Activated CD4-positive, alpha-beta T cell treated with anti-CD3 and anti-CD28 coated beads for 48 hours (primary cell): ENCODE measurements around the gene WDR6.

Experiments
- DNase-seq: peaks from one replicate; pipeline ENCODE4 v3.0.0-alpha.2; 2020

The WDR6 gene

GRCh38 chr3:49028673-49029562 lies 21.7 kb downstream of the WDR6 start, which contains the start of gene IMPDH2:
Gene IMPDH2, minus strand, starts transcription at chr3:49029398. Its CDS starts 48 bp downstream, at chr3:49029350.
- peak; percentile 96 for DNase-seq

- no peak for DNase-seq
Observed at GRCh38 chr3:49029563-49029884, 22.3 kb downstream of the WDR6 start.

GRCh38 chr3:49030321-49030720 lies 23.1 kb downstream of the WDR6 start:
- no peak for DNase-seq

- no peak for DNase-seq
Observed at GRCh38 chr3:49032646-49033304, 25.6 kb downstream of the WDR6 start.

GRCh38 chr3:49034650-49035049 lies 27.5 kb downstream of the WDR6 start:
- no peak for DNase-seq

GRCh38 chr3:49035281-49035680 lies 28.1 kb downstream of the WDR6 start:
- DNase-seq, result no peak

- no peak for DNase-seq
Observed at GRCh38 chr3:49053543-49053942, 46.4 kb downstream of the WDR6 start.

GRCh38 chr3:49054344-49054862 lies 47.2 kb downstream of the WDR6 start:
- DNase-seq, result no peak

GRCh38 chr3:49057268-49057667 lies 50.1 kb downstream of the WDR6 start:
- no peak for DNase-seq

GRCh38 chr3:49058011-49058410 lies 50.8 kb downstream of the WDR6 start:
- no peak for DNase-seq
